Suprapubic skin (tissue), 3 donors: ENCODE measurements around the gene UGT1A6.

Experiments used
- CTCF ChIP-seq, 2 donors: fragments of 200-600 bp in 1 of 2; fragments of 450-650 bp in 1 of 2; sonication (generic) in 1 of 2; IDR thresholded peaks; one replicate each; pipeline ENCODE4 v1.5.1; 2016 to 2019; ENCODE audit warnings: antibody characterized with exemption in 2 of 2, mild to moderate bottlenecking in 1 of 2, moderate library complexity in 1 of 2
- POLR2A ChIP-seq, 2 donors: fragments of 450-650 bp; IDR thresholded peaks; one replicate each; pipeline ENCODE4 v1.6.1; 2017; ENCODE audit warnings: antibody characterized with exemption in 2 of 2, mild to moderate bottlenecking in 2 of 2, moderate library complexity in 2 of 2

GRCh38 chr2:233816334-233816733 lies 123.6 kb downstream of the UGT1A6 start:
- no peak for TF ChIP-seq POLR2A (IDR thresholded peaks at IDR 0.05)
- TF ChIP-seq CTCF (IDR thresholded peaks at IDR 0.05), result no peak
